ENCODE results near the gene HMX1.

DNA sequence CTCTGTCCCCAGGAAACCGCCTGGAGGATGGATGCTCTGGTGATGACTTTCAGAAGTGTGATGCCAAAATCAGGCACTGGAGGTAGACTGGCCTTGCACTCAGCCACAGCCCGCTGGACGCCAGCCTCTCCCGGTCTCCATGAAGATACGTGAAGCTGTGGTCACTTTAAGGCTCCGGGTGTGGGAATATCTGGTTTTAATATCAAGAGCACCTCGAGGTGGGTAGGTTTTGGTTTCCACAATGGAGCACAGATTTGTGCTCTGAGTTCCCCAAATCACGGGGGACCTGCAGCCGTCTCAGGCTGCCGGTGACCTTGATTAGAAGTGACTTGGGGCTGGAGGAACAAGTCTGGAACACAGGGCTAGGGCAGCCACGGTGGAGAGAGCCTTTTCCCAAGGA, 6.8 kb upstream of the HMX1 start:
- TF ChIP-seq EZH2 (IDR thresholded peaks at IDR 0.05) = no peak
- TF ChIP-seq POLR2AphosphoS5 (IDR thresholded peaks at IDR 0.05; ENCODE audit: borderline replicate concordance, low read depth, low read length) = no peak
- no peak for TF ChIP-seq FOXP2 (optimal IDR thresholded peaks at IDR 0.05; ENCODE audit: control extremely low read depth, extremely low read length, insufficient read depth)
